ENCODE data around the gene SPTBN1. TPM values are rescaled to one million over a fixed set of nuclear protein-coding genes. Genes with fewer than 3 reads are reported as not detected.

The SPTBN1 gene
- total and polyA plus RNA-seq, 2 experiments from 2014 or later: 57.7 to 187 TPM

- DNase-seq: no peak
- no peak overlapping the region for H3K4me3 ChIP-seq
- no peaks in the 10 kb centered on the region for H3K9me3 ChIP-seq (ENCODE audit: low read depth)
- H3K9me2 ChIP-seq (ENCODE audit: insufficient read depth): no peaks in the 10 kb centered on the region
- no peaks in the 10 kb centered on the region for H3K36me3 ChIP-seq (ENCODE audit: low read depth)
- H2AFZ ChIP-seq: no peak overlapping the region
- no peak overlapping the region for H3K9ac ChIP-seq
- no peaks in the 10 kb centered on the region for H3K79me2 ChIP-seq (ENCODE audit: insufficient read depth)
- no peak for TF ChIP-seq EZH2 (IDR thresholded peaks at IDR 0.05; ENCODE audit: insufficient read depth, poor library complexity, severe bottlenecking)
- TF ChIP-seq EZH2phosphoT487 (IDR thresholded peaks at IDR 0.05; ENCODE audit: insufficient read depth, low read depth): no peak
- in situ Hi-C loops (cut with MboI): no loop called here
- H3K4me1 ChIP-seq (ENCODE audit: insufficient read depth): no peaks in the 10 kb centered on the region
- H4K20me1 ChIP-seq (ENCODE audit: insufficient read depth): no peaks in the 10 kb centered on the region
- no peaks in the 10 kb centered on the region for H3K27me3 ChIP-seq (replicated peaks; ENCODE audit: insufficient read depth)
- H3F3A ChIP-seq (ENCODE audit: insufficient read depth): no peaks in the 10 kb centered on the region
- no peak overlapping the region for H3K4me2 ChIP-seq (ENCODE audit: unreplicated experiment)
- 79 to 82% methylated on average over 5 of the region's 5 CpGs for WGBS, 2 experiments (ENCODE audit: low coverage in 1 of 2, low lambda C conversion rate in 2 of 2, missing lambda C conversion rate in 2 of 2)
- no peak overlapping the region for H3K27ac ChIP-seq
These were observed 44.2 kb upstream of the SPTBN1 start for GRCh38 chr2:54411801-54412354.

GRCh38 chr2:54416166-54416813, 39.8 kb upstream of the SPTBN1 start:
- no peak overlapping the region for H3K9ac ChIP-seq
- DNase-seq: no peak
- in situ Hi-C loops (cut with MboI): no loop called here
- H2AFZ ChIP-seq: no peak overlapping the region
- H3K4me1 ChIP-seq (ENCODE audit: insufficient read depth): peaks cover 13% of the 10 kb centered on the region; the same call in 1 of the 2 replicates
- H3K4me2 ChIP-seq (ENCODE audit: unreplicated experiment): no peak overlapping the region
- no peak overlapping the region for H3K4me3 ChIP-seq
- WGBS, 2 experiments (ENCODE audit: low coverage in 1 of 2, low lambda C conversion rate in 2 of 2, missing lambda C conversion rate in 2 of 2): 86% methylated on average over 9 of the region's 9 CpGs
- H3K27ac ChIP-seq: no peak overlapping the region
- no peaks in the 10 kb centered on the region for H4K20me1 ChIP-seq (ENCODE audit: insufficient read depth)
- H3K36me3 ChIP-seq (ENCODE audit: low read depth): no peaks in the 10 kb centered on the region
- H3K27me3 ChIP-seq (replicated peaks; ENCODE audit: insufficient read depth): no peaks in the 10 kb centered on the region
- H3K9me2 ChIP-seq (ENCODE audit: insufficient read depth): no peaks in the 10 kb centered on the region
- TF ChIP-seq EZH2phosphoT487 (IDR thresholded peaks at IDR 0.05; ENCODE audit: insufficient read depth, low read depth) (no peak), EZH2 (IDR thresholded peaks at IDR 0.05; ENCODE audit: insufficient read depth, poor library complexity, severe bottlenecking) (no peak)
- H3F3A ChIP-seq (ENCODE audit: insufficient read depth): no peaks in the 10 kb centered on the region
- no peaks in the 10 kb centered on the region for H3K79me2 ChIP-seq (ENCODE audit: insufficient read depth)
- H3K9me3 ChIP-seq (ENCODE audit: low read depth): no peaks in the 10 kb centered on the region

- Histone ChIP-seq H3K79me2 (ENCODE audit: insufficient read depth) (no peaks in the 10 kb centered on the region), H3K27ac (no peak overlapping the region), H3K4me3 (no peak overlapping the region), H3K27me3 (replicated peaks; ENCODE audit: insufficient read depth) (no peaks in the 10 kb centered on the region), H3K4me2 (ENCODE audit: unreplicated experiment) (no peak overlapping the region), H3K36me3 (ENCODE audit: low read depth) (no peaks in the 10 kb centered on the region), H3K9me3 (ENCODE audit: low read depth) (no peaks in the 10 kb centered on the region), H3K9me2 (ENCODE audit: insufficient read depth) (no peaks in the 10 kb centered on the region), H2AFZ (no peak overlapping the region), H4K20me1 (ENCODE audit: insufficient read depth) (no peaks in the 10 kb centered on the region), H3K9ac (no peak overlapping the region), H3K4me1 (ENCODE audit: insufficient read depth) (peaks cover 13% of the 10 kb centered on the region; the same call in 1 of the 2 replicates), H3F3A (ENCODE audit: insufficient read depth) (no peaks in the 10 kb centered on the region)
- in situ Hi-C loops (cut with MboI): no loop called here
- WGBS, 2 experiments (ENCODE audit: low coverage in 1 of 2, low lambda C conversion rate in 2 of 2, missing lambda C conversion rate in 2 of 2): 96 to 100% methylated on average over 1 of the region's 1 CpG
- TF ChIP-seq EZH2phosphoT487 (IDR thresholded peaks at IDR 0.05; ENCODE audit: insufficient read depth, low read depth) (no peak), EZH2 (IDR thresholded peaks at IDR 0.05; ENCODE audit: insufficient read depth, poor library complexity, severe bottlenecking) (no peak)
- DNase-seq: no peak
These were observed 39.2 kb upstream of the SPTBN1 start for GRCh38 chr2:54416938-54417337.

GRCh38 chr2:54417577-54417976, 38.5 kb upstream of the SPTBN1 start:
- Histone ChIP-seq H3K4me2 (ENCODE audit: unreplicated experiment) (no peak overlapping the region), H3F3A (ENCODE audit: insufficient read depth) (no peaks in the 10 kb centered on the region), H3K4me1 (ENCODE audit: insufficient read depth) (peaks cover 13% of the 10 kb centered on the region; the same call in 1 of the 2 replicates), H3K9me2 (ENCODE audit: insufficient read depth) (no peaks in the 10 kb centered on the region), H3K27me3 (replicated peaks; ENCODE audit: insufficient read depth) (no peaks in the 10 kb centered on the region), H3K36me3 (ENCODE audit: low read depth) (no peaks in the 10 kb centered on the region), H2AFZ (no peak overlapping the region), H3K9ac (no peak overlapping the region), H3K79me2 (ENCODE audit: insufficient read depth) (no peaks in the 10 kb centered on the region), H3K4me3 (no peak overlapping the region), H3K9me3 (ENCODE audit: low read depth) (no peaks in the 10 kb centered on the region), H3K27ac (no peak overlapping the region), H4K20me1 (ENCODE audit: insufficient read depth) (no peaks in the 10 kb centered on the region)
- in situ Hi-C loops (cut with MboI): no loop called here
- WGBS, 2 experiments (ENCODE audit: low coverage in 1 of 2, low lambda C conversion rate in 2 of 2, missing lambda C conversion rate in 2 of 2): 69 to 73% methylated on average over 2 of the region's 2 CpGs
- no peak for DNase-seq
- TF ChIP-seq EZH2phosphoT487 (IDR thresholded peaks at IDR 0.05; ENCODE audit: insufficient read depth, low read depth) (no peak), EZH2 (IDR thresholded peaks at IDR 0.05; ENCODE audit: insufficient read depth, poor library complexity, severe bottlenecking) (no peak)

All from GM23248 (cell line).